GM12865 (cell line): ENCODE results near the gene GALNT17.

Experiments used
- DNase-seq: peaks from one replicate; pipeline ENCODE4 v3.0.0; 2010; ENCODE audit warnings: low read depth
- H3K4me3 ChIP-seq: 2 replicates; pipeline ENCODE4 v1.5.1; 2011; ENCODE audit warnings: mild to moderate bottlenecking, low read depth, low read length, control low read depth
- TF ChIP-seq, protein P1 (sequence below): IDR thresholded peaks from 2 replicates; pipeline ENCODE4 v1.5.1; 2011; ENCODE audit warnings: low read length, control low read depth, low read depth, inconsistent platforms; ENCODE audit not compliant: insufficient read depth; ENCODE audit errors: missing control alignments

Gene GALNT17

DNA sequence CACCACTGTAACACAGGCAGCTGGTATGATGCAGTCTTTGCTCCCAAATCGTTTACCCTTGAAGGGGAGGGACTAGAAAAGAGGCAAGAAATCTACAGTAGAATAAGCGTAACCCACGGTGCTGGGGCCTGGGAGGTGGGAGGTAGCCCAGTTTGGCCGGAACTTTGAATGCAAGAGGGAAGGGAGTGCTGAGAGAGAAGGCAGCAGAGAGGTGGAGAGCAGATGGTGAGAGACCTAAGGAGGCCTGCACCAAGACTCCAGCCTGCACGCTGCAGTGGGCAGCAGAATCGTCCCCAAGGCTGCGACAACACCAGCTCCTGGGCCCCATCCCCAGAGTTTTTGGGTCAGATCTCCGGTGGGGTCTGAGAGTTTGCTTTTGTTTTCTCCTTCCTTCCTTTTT lies 547.5 kb downstream of the GALNT17 start:
- no peak overlapping the region for H3K4me3 ChIP-seq
- TF ChIP-seq, protein P1, sequence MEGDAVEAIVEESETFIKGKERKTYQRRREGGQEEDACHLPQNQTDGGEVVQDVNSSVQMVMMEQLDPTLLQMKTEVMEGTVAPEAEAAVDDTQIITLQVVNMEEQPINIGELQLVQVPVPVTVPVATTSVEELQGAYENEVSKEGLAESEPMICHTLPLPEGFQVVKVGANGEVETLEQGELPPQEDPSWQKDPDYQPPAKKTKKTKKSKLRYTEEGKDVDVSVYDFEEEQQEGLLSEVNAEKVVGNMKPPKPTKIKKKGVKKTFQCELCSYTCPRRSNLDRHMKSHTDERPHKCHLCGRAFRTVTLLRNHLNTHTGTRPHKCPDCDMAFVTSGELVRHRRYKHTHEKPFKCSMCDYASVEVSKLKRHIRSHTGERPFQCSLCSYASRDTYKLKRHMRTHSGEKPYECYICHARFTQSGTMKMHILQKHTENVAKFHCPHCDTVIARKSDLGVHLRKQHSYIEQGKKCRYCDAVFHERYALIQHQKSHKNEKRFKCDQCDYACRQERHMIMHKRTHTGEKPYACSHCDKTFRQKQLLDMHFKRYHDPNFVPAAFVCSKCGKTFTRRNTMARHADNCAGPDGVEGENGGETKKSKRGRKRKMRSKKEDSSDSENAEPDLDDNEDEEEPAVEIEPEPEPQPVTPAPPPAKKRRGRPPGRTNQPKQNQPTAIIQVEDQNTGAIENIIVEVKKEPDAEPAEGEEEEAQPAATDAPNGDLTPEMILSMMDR: no peak
- no peak for DNase-seq

GRCh38 chr7:71682181-71682580 lies 550.2 kb downstream of the GALNT17 start:
- DNase-seq: no peak
- H3K4me3 ChIP-seq: no peak overlapping the region
- TF ChIP-seq, protein P1: no peak

- TF ChIP-seq, protein P1: no peak
- H3K4me3 ChIP-seq: no peak overlapping the region
- DNase-seq: no peak
Observed at GRCh38 chr7:71682841-71683781, 551.2 kb downstream of the GALNT17 start.

GRCh38 chr7:71687286-71687685 lies 555.3 kb downstream of the GALNT17 start:
- no peak overlapping the region for H3K4me3 ChIP-seq
- TF ChIP-seq, protein P1: no peak
- DNase-seq: no peak

GRCh38 chr7:71687831-71688599 lies 556.1 kb downstream of the GALNT17 start:
- no peak for DNase-seq
- no peak overlapping the region for H3K4me3 ChIP-seq
- TF ChIP-seq, protein P1: no peak

DNA sequence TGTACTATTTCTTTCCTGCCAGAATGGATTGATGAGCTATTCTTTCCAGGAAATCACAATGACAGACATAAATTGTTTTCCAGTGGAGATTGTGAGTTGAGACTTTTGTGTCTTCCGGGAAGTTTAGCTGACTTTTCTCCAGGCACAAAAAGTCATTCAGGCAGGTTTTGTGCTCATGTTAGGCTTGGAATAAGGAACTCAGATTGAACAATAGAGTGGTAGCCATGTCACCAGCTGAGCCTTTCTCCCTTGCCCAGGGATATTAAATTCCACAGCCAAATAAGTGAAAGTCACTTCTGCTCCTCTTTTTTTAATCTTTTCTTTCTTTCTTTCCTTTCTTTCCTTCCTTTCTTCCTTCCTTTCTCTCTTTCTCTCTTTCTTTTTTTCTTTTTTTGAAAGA lies 559.6 kb downstream of the GALNT17 start:
- no peak for DNase-seq
- H3K4me3 ChIP-seq: no peak overlapping the region
- TF ChIP-seq, protein P1: no peak

- no peak overlapping the region for H3K4me3 ChIP-seq
- DNase-seq: no peak
- TF ChIP-seq, protein P1: no peak
Observed at GRCh38 chr7:71694665-71695064, 562.7 kb downstream of the GALNT17 start.
